Mesenchymal stem cell (in vitro differentiated cells and primary cell): ENCODE results near the gene IL17RD.

Source experiments
- DNase-seq: peaks from one replicate; pipeline ENCODE4 v3.0.0-alpha.2; 2013
- H2AFZ ChIP-seq: one replicate; pipeline ENCODE4 v1.6.1; 2013; ENCODE audit warnings: low read depth, mild to moderate bottlenecking, control low read depth, inconsistent platforms, low read length, moderate library complexity
- H2AK5ac ChIP-seq: 2 replicates; pipeline ENCODE4 v1.6.1; 2013; ENCODE audit warnings: low read length, moderate library complexity, mild to moderate bottlenecking, inconsistent platforms; ENCODE audit not compliant: severe bottlenecking
- H2BK120ac ChIP-seq: one replicate; pipeline ENCODE4 v1.6.1; 2013; ENCODE audit warnings: low read depth, mild to moderate bottlenecking, inconsistent platforms, low read length, moderate library complexity
- H2BK12ac ChIP-seq, 2 experiments: one replicate each; pipeline ENCODE4 v1.6.1; 2013; ENCODE audit warnings: inconsistent platforms in 2 of 2, low read length in 2 of 2, mild to moderate bottlenecking in 2 of 2, moderate library complexity in 2 of 2, control low read depth in 1 of 2
- H2BK15ac ChIP-seq: one replicate; pipeline ENCODE4 v1.6.1; 2013; ENCODE audit warnings: mild to moderate bottlenecking, low read depth, inconsistent platforms; ENCODE audit not compliant: poor library complexity, severe bottlenecking
- H2BK5ac ChIP-seq: 2 replicates; pipeline ENCODE4 v1.6.1; 2013; ENCODE audit warnings: low read depth, mild to moderate bottlenecking, low read length, control low read depth, inconsistent platforms; ENCODE audit not compliant: poor library complexity, severe bottlenecking
- H3K14ac ChIP-seq, 2 experiments: one replicate each; pipeline ENCODE4 v1.6.1; 2013; ENCODE audit warnings: inconsistent platforms in 2 of 2, low read length in 2 of 2, control low read depth in 1 of 2, mild to moderate bottlenecking in 1 of 2, moderate library complexity in 1 of 2
- H3K18ac ChIP-seq, 2 experiments: one replicate each; pipeline ENCODE4 v1.6.1; 2013; ENCODE audit warnings: inconsistent platforms in 2 of 2, low read length in 2 of 2, control low read depth in 1 of 2, low read depth in 1 of 2, mild to moderate bottlenecking in 1 of 2
- H3K23ac ChIP-seq, 2 experiments: one replicate each; pipeline ENCODE4 v1.6.1; 2013; ENCODE audit warnings: inconsistent platforms in 2 of 2, low read length in 2 of 2, mild to moderate bottlenecking in 2 of 2, moderate library complexity in 2 of 2, control low read depth in 1 of 2
- H3K27ac ChIP-seq: 2 replicates; pipeline ENCODE4 v1.5.1; 2013; ENCODE audit warnings: mild to moderate bottlenecking, moderate library complexity, low read length, control low read depth, inconsistent platforms; ENCODE audit not compliant: poor library complexity, severe bottlenecking
- H3K27me3 ChIP-seq, 2 experiments: 2 replicates each; pipeline versions ENCODE4 v1.6.1 to v1.7.0; 2013; ENCODE audit warnings: low read length in 2 of 2, mild to moderate bottlenecking in 2 of 2, moderate library complexity in 2 of 2, control low read depth in 1 of 2, inconsistent platforms in 1 of 2; ENCODE audit not compliant: control insufficient read depth in 1 of 2, insufficient read depth in 1 of 2
- H3K36me3 ChIP-seq, 2 experiments: 2 replicates each; pipeline versions ENCODE4 v1.6.1 to v1.7.0; 2013; ENCODE audit warnings: low read length in 2 of 2, control low read depth in 1 of 2, inconsistent platforms in 1 of 2, low read depth in 1 of 2, mild to moderate bottlenecking in 1 of 2; ENCODE audit not compliant: insufficient read depth in 2 of 2, control insufficient read depth in 1 of 2
- H3K4ac ChIP-seq, 2 experiments: one replicate each; pipeline ENCODE4 v1.6.1; 2013; ENCODE audit warnings: inconsistent platforms in 2 of 2, low read length in 2 of 2, mild to moderate bottlenecking in 2 of 2, moderate library complexity in 2 of 2, control low read depth in 1 of 2, low read depth in 1 of 2
- H3K4me1 ChIP-seq: 2 replicates; pipeline ENCODE4 v1.6.1; 2013; ENCODE audit warnings: low read depth, low read length, control low read depth; ENCODE audit not compliant: control insufficient read depth, insufficient read depth
- H3K4me2 ChIP-seq: 2 replicates; pipeline ENCODE4 v1.6.1; 2013; ENCODE audit warnings: low read length, mild to moderate bottlenecking, inconsistent platforms; ENCODE audit not compliant: poor library complexity, severe bottlenecking
- H3K4me3 ChIP-seq, 2 experiments: 2 replicates each; pipeline versions ENCODE4 v1.5.1 to v1.7.0; 2013; ENCODE audit warnings: low read length in 2 of 2, mild to moderate bottlenecking in 2 of 2, control low read depth in 1 of 2, low read depth in 1 of 2; ENCODE audit not compliant: insufficient read depth in 1 of 2
- H3K79me1 ChIP-seq: replicated peaks from 2 replicates; pipeline ENCODE4 v1.6.1; 2013; ENCODE audit warnings: mild to moderate bottlenecking, control low read depth, low read length, inconsistent platforms; ENCODE audit not compliant: poor library complexity, severe bottlenecking
- H3K9ac ChIP-seq: 2 replicates; pipeline ENCODE4 v1.7.0; 2013; ENCODE audit warnings: mild to moderate bottlenecking, low read length, moderate library complexity
- H3K9me3 ChIP-seq: 2 replicates; pipeline ENCODE4 v1.7.0; 2013; ENCODE audit warnings: mild to moderate bottlenecking, low read length; ENCODE audit not compliant: control insufficient read depth
- H4K8ac ChIP-seq: one replicate; pipeline ENCODE4 v1.6.1; 2013; ENCODE audit warnings: inconsistent platforms, mild to moderate bottlenecking, low read length, moderate library complexity
- H4K91ac ChIP-seq: one replicate; pipeline ENCODE4 v1.6.1; 2013; ENCODE audit warnings: mild to moderate bottlenecking, low read length, inconsistent platforms
- WGBS: methylation state at CpG from one replicate; pipeline ENCODE4 v1.1.7; 2013; ENCODE audit warnings: mixed read lengths; 5-methylcytosine and 5-hydroxymethylcytosine counted together

The IL17RD gene

DNA sequence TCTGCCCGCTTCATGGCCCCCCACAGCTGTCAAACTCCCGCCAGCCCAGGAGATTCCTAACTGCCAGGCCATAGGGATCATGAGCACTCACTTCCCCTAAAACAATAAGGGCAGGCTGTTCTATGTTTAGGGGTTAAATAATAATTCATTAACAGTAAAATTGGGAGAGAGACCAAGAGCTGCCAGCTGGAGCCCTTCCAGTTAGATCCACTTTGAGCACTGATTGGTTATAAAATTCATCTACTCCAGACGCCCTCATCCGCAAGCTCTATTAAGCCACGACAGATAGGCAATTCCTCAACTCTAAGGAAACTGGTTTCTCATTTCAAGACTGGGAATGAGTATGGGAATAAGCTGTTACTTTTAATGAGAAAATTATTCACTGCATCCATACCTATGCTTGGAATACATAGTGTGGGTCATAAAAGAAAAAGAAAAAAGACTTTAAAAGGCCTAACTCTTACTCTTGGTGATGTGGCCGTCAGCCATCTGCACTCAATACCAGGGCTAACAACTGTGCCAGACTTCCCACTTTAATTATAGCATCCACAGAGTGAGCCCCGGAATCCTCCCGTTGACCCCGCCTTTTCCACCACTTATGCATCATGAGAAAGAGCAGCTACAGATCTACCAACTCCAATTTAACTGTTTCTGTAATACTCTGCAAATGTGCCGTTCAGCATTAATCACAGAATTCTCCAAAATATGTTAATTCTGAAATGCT is 44.5 kb downstream of the IL17RD start:
- 89% methylated on average over 5 of the region's 10 CpGs for WGBS
- Histone ChIP-seq H4K91ac (no peak overlapping the region), H3K4me1 (no peaks in the 10 kb centered on the region), H2AFZ (no peak overlapping the region), H3K18ac (no peak overlapping the region), H2BK120ac (no peak overlapping the region), H3K4ac (no peak overlapping the region), H2AK5ac (no peak overlapping the region), H2BK5ac (no peak overlapping the region), H3K4me3 (no peak overlapping the region), H3K4me2 (no peak overlapping the region), H4K8ac (no peak overlapping the region), H3K36me3 (no peaks in the 10 kb centered on the region), H3K27me3 (peaks cover 0 to 8% of the 10 kb centered on the region in 2 experiments), H3K23ac (no peak overlapping the region), H3K79me1 (no peaks in the 10 kb centered on the region), H2BK12ac (no peak overlapping the region), H2BK15ac (no peak overlapping the region), H3K9ac (no peak overlapping the region), H3K14ac (no peak overlapping the region), H3K9me3 (no peaks in the 10 kb centered on the region), H3K27ac (no peak overlapping the region)
- no peak for DNase-seq

DNA sequence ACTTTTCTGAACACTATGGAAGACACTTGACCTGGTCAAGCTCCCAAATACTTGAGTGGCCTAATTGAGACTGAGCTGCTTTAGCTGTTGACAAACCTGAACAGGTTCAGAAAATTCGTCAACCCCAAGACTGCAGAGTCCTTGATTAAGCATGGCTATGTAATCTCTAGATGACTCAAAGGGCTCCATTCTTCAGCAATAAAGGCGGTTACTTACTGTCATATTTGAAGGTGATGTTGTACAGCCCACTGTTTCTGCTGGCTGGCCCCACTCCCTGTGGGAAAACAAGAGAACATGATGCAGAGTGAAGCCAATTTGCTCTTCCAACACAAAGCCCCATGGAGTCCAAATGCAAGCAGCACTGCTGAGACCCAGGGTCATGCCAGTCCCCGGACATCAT is 45.1 kb downstream of the IL17RD start:
- WGBS, result 62% methylated on average over 3 of the region's 3 CpGs
- H3K18ac ChIP-seq, result no peak overlapping the region
- peak; percentile 38 for DNase-seq

DNA sequence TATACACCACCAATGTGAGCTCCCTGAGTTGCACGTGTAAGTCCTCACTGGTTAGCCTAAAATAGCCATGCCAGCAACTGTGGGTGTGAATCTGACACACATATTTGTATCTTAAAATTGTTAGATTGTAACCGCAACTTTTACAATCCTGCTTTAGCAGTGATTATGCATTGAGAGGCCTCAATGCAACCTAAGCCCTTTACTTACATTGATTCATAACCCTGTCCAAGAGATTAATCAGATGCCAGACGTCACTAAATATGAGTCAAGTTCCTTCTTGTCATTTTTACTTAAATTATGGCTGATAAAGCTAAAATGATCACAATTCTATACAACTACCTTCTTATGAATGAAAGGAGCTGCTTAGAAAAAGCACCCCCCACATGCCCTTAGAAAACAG is 46.9 kb downstream of the IL17RD start:
- no peak for DNase-seq
- H3K18ac ChIP-seq, result no peak overlapping the region
- no peak overlapping the region for H4K8ac ChIP-seq
- no peak overlapping the region for H3K9ac ChIP-seq
- H3K27me3 ChIP-seq, result peaks cover 0 to 5% of the 10 kb centered on the region in 2 experiments
- no peak overlapping the region for H3K4me3 ChIP-seq
- 100% methylated on average over 2 of the region's 3 CpGs for WGBS
- no peak overlapping the region for H3K23ac ChIP-seq
- H2BK5ac ChIP-seq, result no peak overlapping the region
- no peak overlapping the region for H4K91ac ChIP-seq
- no peaks in the 10 kb centered on the region for H3K9me3 ChIP-seq
- no peak overlapping the region for H2AFZ ChIP-seq
- H2BK120ac ChIP-seq, result no peak overlapping the region
- no peaks in the 10 kb centered on the region for H3K79me1 ChIP-seq
- H3K4me2 ChIP-seq, result no peak overlapping the region
- no peak overlapping the region for H3K27ac ChIP-seq
- no peak overlapping the region for H3K4ac ChIP-seq
- H2BK12ac ChIP-seq, result no peak overlapping the region
- no peak overlapping the region for H2AK5ac ChIP-seq
- H3K4me1 ChIP-seq, result no peaks in the 10 kb centered on the region
- H3K14ac ChIP-seq, result no peak overlapping the region
- no peak overlapping the region for H2BK15ac ChIP-seq
- peaks cover 0 to 10% of the 10 kb centered on the region in 2 experiments for H3K36me3 ChIP-seq

More for the DNA sequence above, 45.1 kb downstream of the IL17RD start:
- no peak overlapping the region for H3K27ac ChIP-seq
- H2BK15ac ChIP-seq, result no peak overlapping the region
- H2AFZ ChIP-seq, result no peak overlapping the region
- no peak overlapping the region for H2BK120ac ChIP-seq
- H3K4me2 ChIP-seq, result no peak overlapping the region
- H3K4me3 ChIP-seq, result no peak overlapping the region
- H2BK5ac ChIP-seq, result no peak overlapping the region
- H4K91ac ChIP-seq, result no peak overlapping the region
- H3K9me3 ChIP-seq, result no peaks in the 10 kb centered on the region
- H2BK12ac ChIP-seq, result no peak overlapping the region
- no peak overlapping the region for H3K14ac ChIP-seq
- no peaks in the 10 kb centered on the region for H3K79me1 ChIP-seq
- H3K9ac ChIP-seq, result no peak overlapping the region
- peaks cover 0 to 8% of the 10 kb centered on the region in 2 experiments for H3K27me3 ChIP-seq
- H3K23ac ChIP-seq, result no peak overlapping the region
- H2AK5ac ChIP-seq, result no peak overlapping the region
- H3K4me1 ChIP-seq, result no peaks in the 10 kb centered on the region
- no peaks in the 10 kb centered on the region for H3K36me3 ChIP-seq
- no peak overlapping the region for H4K8ac ChIP-seq
- no peak overlapping the region for H3K4ac ChIP-seq

DNA sequence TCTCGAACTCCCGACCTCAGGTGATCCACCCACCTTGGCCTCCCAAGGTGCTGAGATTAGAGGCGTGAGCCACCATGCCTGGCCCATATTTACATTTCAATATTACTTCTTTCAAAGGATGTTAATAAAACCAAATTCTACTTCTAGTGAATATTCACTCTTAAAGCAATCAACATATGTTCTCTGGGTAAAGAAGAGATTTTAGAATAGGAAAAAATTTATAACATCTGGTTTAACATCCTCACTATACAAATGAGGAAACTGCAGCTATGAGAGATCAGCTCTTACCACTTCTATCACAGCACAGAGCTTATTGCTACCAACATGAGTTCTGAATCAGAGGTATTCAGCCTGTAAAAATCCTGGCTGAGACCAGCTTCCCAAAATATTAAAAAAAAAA is 48.7 kb downstream of the IL17RD start:
- H2AK5ac ChIP-seq, result no peak overlapping the region
- no peak overlapping the region for H3K18ac ChIP-seq
- H4K91ac ChIP-seq, result no peak overlapping the region
- H2BK15ac ChIP-seq, result no peak overlapping the region
- peaks cover 0 to 5% of the 10 kb centered on the region in 2 experiments for H3K27me3 ChIP-seq
- H3K4ac ChIP-seq, result no peak overlapping the region
- no peak overlapping the region for H3K23ac ChIP-seq
- no peak overlapping the region for H3K9ac ChIP-seq
- no peak overlapping the region for H3K27ac ChIP-seq
- peaks cover 0 to 14% of the 10 kb centered on the region in 2 experiments for H3K36me3 ChIP-seq
- no peak overlapping the region for H3K14ac ChIP-seq
- no peaks in the 10 kb centered on the region for H3K9me3 ChIP-seq
- no peak overlapping the region for H3K4me2 ChIP-seq
- H2BK5ac ChIP-seq, result no peak overlapping the region
- WGBS, result 93% methylated on average over 3 of the region's 3 CpGs
- H2BK12ac ChIP-seq, result no peak overlapping the region
- H3K4me3 ChIP-seq, result no peak overlapping the region
- no peaks in the 10 kb centered on the region for H3K4me1 ChIP-seq
- DNase-seq, result no peak
- H2BK120ac ChIP-seq, result no peak overlapping the region
- H4K8ac ChIP-seq, result no peak overlapping the region
- no peak overlapping the region for H2AFZ ChIP-seq
- no peaks in the 10 kb centered on the region for H3K79me1 ChIP-seq
